SKM-1 (cell line): ENCODE results near the gene RSPH4A.
"Not testable (repeated sequence)": the region's sequence is repeated elsewhere in the genome, so short reads cannot be mapped to it uniquely, and the experiment has no call there.

Experiments
- DNase-seq: peaks from one replicate; lab custom pipeline; 2025; ENCODE audit not compliant: unreplicated experiment; lab: John Stamatoyannopoulos, UW

Gene RSPH4A

GRCh38 chr6:116624036-116624805 is 7.9 kb downstream of the RSPH4A start:
- DNase-seq: no peak

GRCh38 chr6:116625872-116626271 is 9.6 kb downstream of the RSPH4A start:
- no peak for DNase-seq

GRCh38 chr6:116629563-116629981 is 13.3 kb downstream of the RSPH4A start:
- DNase-seq: peak; percentile 89

GRCh38 chr6:116631379-116631990 is 15.2 kb downstream of the RSPH4A start:
- peak; percentile 20 for DNase-seq

GRCh38 chr6:116633685-116634084 is 17.4 kb downstream of the RSPH4A start:
- no peak for DNase-seq

GRCh38 chr6:116648156-116648555 is 31.9 kb downstream of the RSPH4A start:
- no peak for DNase-seq

GRCh38 chr6:116649129-116649528 is 32.9 kb downstream of the RSPH4A start:
- no peak for DNase-seq

GRCh38 chr6:116651916-116652315 is 35.6 kb downstream of the RSPH4A start:
- no peak for DNase-seq

- DNase-seq: no peak
Measured at GRCh38 chr6:116661594-116661993, 45.3 kb downstream of the RSPH4A start.

- no peak for DNase-seq
Measured at GRCh38 chr6:116662202-116662601, 45.9 kb downstream of the RSPH4A start.

- no peak for DNase-seq
Measured at GRCh38 chr6:116663308-116663707, 47.0 kb downstream of the RSPH4A start.

GRCh38 chr6:116664169-116664568 is 47.9 kb downstream of the RSPH4A start:
- DNase-seq: not testable (repeated sequence)

- DNase-seq: no peak
Measured at GRCh38 chr6:116665464-116665863, 49.2 kb downstream of the RSPH4A start.

- DNase-seq: no peak
Measured at GRCh38 chr6:116666869-116667268, 50.6 kb downstream of the RSPH4A start.

- peak; percentile 43 for DNase-seq
Measured at GRCh38 chr6:116667623-116668022, 51.3 kb downstream of the RSPH4A start.

- DNase-seq: no peak
Measured at GRCh38 chr6:116672306-116672705, 56.0 kb downstream of the RSPH4A start.

- no peak for DNase-seq
Measured at GRCh38 chr6:116676021-116676420, 59.7 kb downstream of the RSPH4A start.

GRCh38 chr6:116680880-116681672 is 64.8 kb downstream of the RSPH4A start, which contains the start of gene KPNA5:
Gene KPNA5, plus strand, starts transcription at chr6:116681211. Its CDS starts 124 bp downstream, at chr6:116681335.
- peak; percentile 83 for DNase-seq

GRCh38 chr6:116682334-116682712 is 66.0 kb downstream of the RSPH4A start:
- DNase-seq: peak; percentile 13
